NCI-H345 (cell line): ENCODE data around the gene SMPD3.

Experiments
- DNase-seq: peaks from one replicate; lab custom pipeline; 2025; lab: John Stamatoyannopoulos, UW

SMPD3 gene

GRCh38 chr16:68369697-68370580 lies 78.4 kb downstream of the SMPD3 start:
- DNase-seq = no peak

DNA sequence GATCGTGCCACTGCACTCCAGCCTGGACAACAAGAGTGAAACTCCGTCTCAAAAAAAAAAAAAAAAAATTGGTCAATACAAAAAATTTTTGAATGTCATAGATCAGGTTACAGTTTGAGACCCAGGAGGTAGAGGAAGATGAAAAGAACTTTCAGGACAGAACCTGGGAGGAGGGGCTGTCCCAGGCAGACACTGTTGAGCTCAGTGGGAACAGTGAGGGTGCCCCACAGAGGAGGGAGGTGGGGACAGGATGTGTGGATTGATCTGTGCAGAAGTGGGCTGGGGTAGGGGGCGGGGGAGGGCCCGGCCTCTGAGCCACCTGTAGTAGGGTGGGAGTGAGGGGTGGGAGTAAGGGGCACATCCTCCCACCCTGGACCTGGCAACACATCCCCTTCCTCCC lies 79.1 kb downstream of the SMPD3 start:
- no peak for DNase-seq

GRCh38 chr16:68368301-68368888 lies 79.9 kb downstream of the SMPD3 start:
- DNase-seq = no peak

DNA sequence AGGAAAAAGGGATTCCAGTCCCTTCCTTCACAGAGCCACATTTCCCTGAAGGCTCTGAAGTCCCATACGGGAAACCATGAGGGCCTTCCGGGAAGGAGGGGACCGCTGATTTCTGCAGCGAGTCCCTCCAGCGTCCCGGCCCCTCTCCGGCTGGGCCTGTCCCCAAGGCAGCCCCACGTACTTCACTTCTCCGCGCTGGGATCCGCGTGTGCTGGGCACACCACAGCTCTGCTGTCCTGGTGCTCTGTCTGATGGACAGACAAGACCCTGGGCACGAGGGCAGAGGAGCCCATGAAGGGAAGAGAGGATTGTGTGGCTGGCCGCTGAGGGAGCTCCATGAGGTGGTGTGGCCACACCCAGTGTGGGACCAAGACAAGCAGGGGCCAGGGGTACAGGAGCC lies 80.4 kb downstream of the SMPD3 start:
- no peak for DNase-seq

- no peak for DNase-seq
Measured at GRCh38 chr16:68367440-68367839, 80.9 kb downstream of the SMPD3 start.

- DNase-seq = no peak
Measured at GRCh38 chr16:68367030-68367429, 81.3 kb downstream of the SMPD3 start.

DNA sequence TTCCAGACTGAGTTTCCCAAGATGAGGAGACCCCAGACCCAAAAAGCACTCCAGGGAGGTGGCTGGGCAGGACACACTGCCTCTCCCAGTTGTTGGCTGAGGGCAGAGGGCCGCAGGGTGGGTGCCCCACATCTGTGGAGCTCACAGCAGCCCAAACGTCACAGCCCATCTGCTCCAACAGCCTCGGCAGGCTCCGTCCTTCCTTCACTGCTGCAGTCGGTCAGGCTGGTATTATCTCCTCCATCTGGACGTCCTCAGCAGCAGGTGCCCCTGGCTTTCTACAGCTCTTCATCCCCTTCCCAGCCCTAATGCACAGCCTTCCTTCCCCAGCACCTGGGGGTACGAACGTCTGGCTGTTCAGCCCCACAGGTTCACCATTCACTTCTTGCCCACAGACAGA lies 82.2 kb downstream of the SMPD3 start:
- no peak for DNase-seq

GRCh38 chr16:68365167-68365817 lies 83.0 kb downstream of the SMPD3 start:
- no peak for DNase-seq

- DNase-seq = no peak
Measured at GRCh38 chr16:68364561-68364998, 83.7 kb downstream of the SMPD3 start.

GRCh38 chr16:68363658-68364521 lies 84.4 kb downstream of the SMPD3 start:
- no peak for DNase-seq

DNA sequence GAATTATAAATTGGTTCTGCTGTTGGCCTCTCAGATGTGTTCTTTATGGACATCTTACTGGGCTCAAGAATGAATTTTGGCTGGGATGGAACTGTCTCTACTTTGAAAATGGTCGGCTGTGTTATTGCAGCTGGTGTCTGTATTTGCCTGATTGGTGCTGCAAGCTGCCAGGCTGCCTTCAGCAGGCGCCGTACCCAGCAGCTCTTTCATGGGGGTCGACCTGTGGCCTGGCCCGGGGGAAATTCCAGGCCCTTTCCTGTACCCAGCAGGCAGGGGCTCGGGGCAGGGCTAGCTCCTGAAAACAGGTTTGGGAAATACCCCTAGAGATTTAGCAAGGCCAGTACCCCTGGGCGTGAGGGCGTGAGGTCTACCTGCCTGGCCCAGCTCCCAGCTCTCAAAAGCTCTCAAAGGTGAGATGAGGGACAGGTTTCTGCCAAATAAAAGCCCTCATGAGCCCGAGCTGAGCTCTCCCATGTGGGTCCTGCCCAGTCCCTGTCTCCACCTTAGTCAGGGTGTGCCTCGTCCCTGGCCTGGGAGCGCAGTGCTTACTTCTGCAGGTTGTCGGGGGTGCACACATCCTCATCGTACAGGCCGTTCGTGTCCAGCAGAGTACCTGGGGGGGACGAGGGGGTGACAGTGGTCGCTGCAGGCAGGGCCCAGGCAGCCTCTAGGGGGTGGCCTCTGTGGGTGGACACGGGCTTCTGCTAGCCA lies 85.2 kb downstream of the SMPD3 start:
- no peak for DNase-seq

DNA sequence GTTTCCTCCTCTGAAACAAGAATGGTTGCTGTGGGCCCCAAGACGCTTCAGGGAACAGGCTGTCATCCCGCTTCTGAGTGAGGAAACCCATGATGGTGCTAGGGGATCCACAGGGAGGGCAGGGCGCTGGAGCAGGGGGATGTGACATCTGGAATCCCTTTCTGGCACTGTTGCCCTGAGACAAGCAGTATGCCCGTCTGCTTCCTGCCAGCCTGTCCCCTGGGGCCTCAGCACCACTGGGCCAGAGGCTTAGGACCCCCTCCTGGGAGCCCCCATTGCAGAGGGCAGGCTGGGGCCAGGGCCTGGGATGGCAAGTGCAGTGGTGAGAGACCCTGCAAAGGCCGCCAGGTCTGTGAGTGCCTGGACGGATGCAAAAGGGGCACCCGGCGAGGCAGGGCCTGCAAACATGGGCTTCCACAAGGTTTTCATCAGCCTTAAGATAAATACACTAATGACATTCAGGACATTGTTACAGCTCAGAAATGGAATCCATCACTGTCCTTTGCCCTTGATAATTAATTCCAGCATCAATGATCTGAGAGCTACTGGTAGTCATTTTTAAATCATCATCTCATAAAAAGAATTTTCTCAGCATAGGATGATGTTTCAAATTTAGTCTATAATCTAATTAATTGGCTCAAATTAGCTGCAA lies 85.9 kb downstream of the SMPD3 start:
- no peak for DNase-seq

GRCh38 chr16:68361485-68361884 lies 86.8 kb downstream of the SMPD3 start:
- DNase-seq = no peak

DNA sequence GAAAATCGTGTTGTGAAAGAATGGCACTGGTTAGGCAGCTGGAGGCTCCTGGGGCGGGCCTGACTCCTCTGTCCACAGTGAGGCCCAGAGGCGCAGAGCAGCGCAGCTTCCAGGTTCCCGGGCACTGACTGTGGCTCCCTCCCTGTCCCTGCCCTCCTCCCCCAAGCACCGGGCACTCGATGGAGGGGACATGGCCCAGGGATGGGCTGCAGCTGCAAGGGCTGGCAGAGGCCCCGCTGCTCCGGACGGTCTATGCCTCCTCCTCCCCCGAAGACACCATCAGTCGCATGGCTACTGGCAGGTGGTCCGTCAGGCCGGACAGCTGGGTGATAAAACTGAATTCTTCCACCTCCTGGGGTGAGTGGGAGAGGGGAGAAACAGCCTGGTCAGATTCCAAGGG lies 87.4 kb downstream of the SMPD3 start:
- DNase-seq = no peak

DNA sequence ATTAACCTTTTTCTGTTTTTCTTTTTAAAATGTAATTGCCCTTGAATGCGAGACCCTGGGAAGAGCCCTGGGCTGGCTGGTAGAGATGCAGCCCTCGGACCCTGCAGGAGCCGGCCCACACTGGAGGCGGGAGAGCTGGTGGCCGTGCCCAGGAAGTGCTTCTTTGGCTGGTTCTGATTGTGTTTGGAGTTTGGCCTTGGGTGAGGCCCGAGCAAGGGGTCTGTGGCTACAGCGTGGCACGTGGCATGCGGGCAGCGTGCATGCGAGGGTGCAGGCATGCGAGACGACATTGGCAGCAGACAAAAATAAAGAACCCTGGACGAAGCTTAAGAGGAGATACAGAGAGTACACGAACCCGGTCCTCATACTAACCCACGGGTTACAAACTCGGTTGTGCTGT lies 87.8 kb downstream of the SMPD3 start:
- no peak for DNase-seq

DNA sequence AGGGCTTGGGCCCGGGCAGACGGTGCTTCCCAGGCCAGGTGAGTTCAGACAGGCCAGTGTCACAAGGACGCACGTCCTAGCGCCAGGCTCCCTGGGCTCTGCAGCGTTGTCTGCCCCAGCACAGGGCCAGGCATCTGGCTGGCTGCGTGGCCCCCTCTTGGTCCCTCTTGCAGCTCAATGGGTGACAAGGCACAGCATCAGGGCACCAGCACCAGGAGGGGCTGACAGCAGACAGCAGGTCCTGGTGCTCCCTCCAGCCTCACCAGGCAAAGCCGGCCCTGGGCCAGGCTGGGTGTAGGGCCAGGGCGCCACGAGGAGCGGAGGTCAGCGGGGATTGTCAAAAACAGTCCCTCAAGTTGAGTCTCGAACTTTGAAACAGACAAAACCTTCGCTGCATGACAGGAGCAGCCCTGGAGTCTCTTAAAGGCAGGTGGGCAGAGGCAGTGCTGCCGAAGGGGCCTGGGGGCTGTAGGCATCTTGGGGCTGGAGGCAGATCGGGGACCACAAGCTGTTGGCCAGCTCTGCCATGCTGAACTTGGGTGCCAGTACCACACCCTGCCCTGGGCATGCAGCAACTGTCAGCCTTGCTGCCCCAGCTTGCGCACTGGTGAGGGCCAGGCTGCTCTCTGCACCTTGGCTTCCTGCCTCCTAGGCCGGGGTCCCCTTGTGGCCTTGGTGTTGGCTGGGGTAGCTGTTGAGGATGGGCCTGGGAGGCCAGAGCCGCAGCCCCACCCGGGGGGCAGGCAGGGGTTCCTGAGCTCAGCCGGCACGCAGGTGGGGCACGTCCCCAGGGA lies 88.7 kb downstream of the SMPD3 start:
- no peak for DNase-seq

- no peak for DNase-seq
Measured at GRCh38 chr16:68358951-68359350, 89.4 kb downstream of the SMPD3 start.

GRCh38 chr16:68357923-68358322 lies 90.4 kb downstream of the SMPD3 start:
- no peak for DNase-seq

GRCh38 chr16:68357521-68357922 lies 90.8 kb downstream of the SMPD3 start:
- no peak for DNase-seq

GRCh38 chr16:68356919-68357286 lies 91.4 kb downstream of the SMPD3 start:
- DNase-seq = no peak
